Measurements from ENCODE around the gene NPRL2. TPM values are rescaled to one million over a fixed set of nuclear protein-coding genes. Genes with fewer than 3 reads are reported as not detected.

Gene NPRL2
- total RNA-seq, 2 donors from 2014 or later: 22.8 to 32.1 TPM

DNA sequence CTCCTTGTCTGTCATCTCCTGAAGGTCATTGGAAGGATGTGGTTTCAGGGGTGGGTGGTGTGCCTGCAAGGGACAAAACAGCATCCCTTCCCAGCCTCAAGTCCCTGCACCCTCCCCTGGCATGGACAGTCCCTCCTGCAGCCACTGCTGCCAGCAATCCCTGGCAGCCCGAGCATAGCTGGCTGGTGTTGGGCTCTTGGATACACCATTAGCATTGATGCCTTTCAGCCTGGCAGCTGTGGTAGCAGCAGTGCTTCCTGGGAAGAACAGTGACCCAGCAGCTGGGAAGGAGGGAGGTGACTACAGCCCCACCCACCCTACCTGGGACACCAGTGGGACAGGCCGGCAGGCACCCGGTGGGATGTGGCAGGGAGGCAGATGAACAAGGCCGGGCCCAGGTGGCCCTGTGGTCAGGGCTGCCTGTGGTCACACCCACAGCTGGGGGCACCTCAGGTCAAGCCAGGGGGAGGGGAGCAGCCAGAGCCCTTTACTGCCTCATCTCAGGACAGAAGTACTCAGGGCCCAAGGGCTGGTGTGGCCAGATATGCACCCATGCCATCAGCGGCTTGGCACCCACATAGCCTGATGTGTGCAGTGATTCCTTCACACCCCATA, 41.6 kb upstream of the NPRL2 start:
- no peaks in the 10 kb centered on the region for H3K4me1 ChIP-seq (replicated peaks)
- TF ChIP-seq, protein P1, sequence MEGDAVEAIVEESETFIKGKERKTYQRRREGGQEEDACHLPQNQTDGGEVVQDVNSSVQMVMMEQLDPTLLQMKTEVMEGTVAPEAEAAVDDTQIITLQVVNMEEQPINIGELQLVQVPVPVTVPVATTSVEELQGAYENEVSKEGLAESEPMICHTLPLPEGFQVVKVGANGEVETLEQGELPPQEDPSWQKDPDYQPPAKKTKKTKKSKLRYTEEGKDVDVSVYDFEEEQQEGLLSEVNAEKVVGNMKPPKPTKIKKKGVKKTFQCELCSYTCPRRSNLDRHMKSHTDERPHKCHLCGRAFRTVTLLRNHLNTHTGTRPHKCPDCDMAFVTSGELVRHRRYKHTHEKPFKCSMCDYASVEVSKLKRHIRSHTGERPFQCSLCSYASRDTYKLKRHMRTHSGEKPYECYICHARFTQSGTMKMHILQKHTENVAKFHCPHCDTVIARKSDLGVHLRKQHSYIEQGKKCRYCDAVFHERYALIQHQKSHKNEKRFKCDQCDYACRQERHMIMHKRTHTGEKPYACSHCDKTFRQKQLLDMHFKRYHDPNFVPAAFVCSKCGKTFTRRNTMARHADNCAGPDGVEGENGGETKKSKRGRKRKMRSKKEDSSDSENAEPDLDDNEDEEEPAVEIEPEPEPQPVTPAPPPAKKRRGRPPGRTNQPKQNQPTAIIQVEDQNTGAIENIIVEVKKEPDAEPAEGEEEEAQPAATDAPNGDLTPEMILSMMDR (IDR thresholded peaks at IDR 0.05): no peak
- TF ChIP-seq POLR2AphosphoS5 (IDR thresholded peaks at IDR 0.05) (no peak), POLR2A (IDR thresholded peaks at IDR 0.05) (no peak)
- no peak overlapping the region for H3K27ac ChIP-seq
- H3K4me3 ChIP-seq: no peak overlapping the region
- H3K9me3 ChIP-seq: no peaks in the 10 kb centered on the region
- no peaks in the 10 kb centered on the region for H3K27me3 ChIP-seq (replicated peaks; ENCODE audit: insufficient read depth)
- DNase-seq (ENCODE audit: low spot score): no peak
- no peaks in the 10 kb centered on the region for H3K36me3 ChIP-seq
- intact Hi-C loops (cut with DNase I): no loop called here
- WGBS: 57% methylated on average over 5 of the region's 5 CpGs

DNA sequence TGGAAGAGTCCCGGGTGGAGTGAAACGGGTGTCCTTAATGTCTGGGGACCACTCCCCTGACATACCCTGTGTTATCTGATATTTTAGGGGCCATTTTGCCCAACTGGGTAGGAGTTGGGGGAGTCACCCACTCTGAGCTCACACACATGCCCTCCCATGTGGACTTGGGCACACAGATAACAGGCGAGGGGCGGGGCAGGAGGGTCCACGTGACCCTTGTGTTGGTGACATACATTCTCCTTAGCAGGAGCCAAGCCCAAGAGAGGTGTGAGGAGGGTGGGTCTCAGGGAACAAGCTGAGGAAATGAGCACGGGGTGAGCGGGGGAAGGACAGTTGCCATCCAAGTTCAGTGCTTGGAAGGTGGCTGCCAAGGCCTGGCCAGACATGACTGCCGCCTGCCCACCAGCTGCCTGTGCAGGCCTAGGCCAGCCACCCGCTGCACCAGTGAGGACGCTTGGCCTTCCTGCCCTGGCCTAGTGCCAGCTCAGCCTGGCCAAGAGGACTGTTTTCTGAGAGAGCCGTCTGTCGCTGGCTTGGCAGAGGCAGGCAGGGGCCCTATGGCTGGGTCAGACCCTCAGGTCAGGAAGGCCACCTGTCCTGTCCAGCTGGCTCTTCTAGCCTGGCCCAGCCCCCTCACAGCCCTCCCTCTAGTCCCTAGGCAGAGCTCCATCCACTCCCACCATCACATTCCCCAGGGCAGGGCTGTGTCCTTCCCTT, 40.1 kb upstream of the NPRL2 start:
- DNase-seq (ENCODE audit: low spot score): peak; percentile 44
- no peaks in the 10 kb centered on the region for H3K36me3 ChIP-seq
- 52% methylated on average over 12 of the region's 12 CpGs for WGBS
- H3K9me3 ChIP-seq: no peaks in the 10 kb centered on the region
- peak; percentile 24 for TF ChIP-seq POLR2AphosphoS5 (IDR thresholded peaks at IDR 0.05)
- TF ChIP-seq, protein P1 (IDR thresholded peaks at IDR 0.05): no peak
- no peak overlapping the region for H3K4me3 ChIP-seq
- H3K27me3 ChIP-seq (replicated peaks; ENCODE audit: insufficient read depth): no peaks in the 10 kb centered on the region
- no peak overlapping the region for H3K27ac ChIP-seq
- no peaks in the 10 kb centered on the region for H3K4me1 ChIP-seq (replicated peaks)
- intact Hi-C loops (cut with DNase I): no loop called here

DNA sequence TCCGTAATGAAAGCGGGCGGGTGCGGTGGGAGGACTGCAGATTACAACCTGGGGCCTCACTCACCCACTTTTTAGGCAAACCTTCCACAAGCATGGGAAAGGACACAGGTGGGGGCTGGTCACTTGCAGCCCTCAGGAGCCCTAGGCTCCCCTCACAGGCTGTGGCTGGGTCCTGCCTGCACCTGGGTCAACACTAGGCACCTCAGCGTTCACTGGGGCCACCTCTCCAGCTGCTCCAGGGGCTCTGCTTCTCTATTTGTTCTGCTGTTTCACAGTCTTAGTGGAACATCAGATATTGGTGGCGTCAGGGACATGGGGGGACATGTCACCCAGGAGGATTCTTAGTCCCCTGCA, 38.8 kb upstream of the NPRL2 start:
- Histone ChIP-seq H3K9me3 (no peaks in the 10 kb centered on the region), H3K27me3 (replicated peaks; ENCODE audit: insufficient read depth) (no peaks in the 10 kb centered on the region), H3K36me3 (no peaks in the 10 kb centered on the region), H3K4me1 (replicated peaks) (no peaks in the 10 kb centered on the region), H3K27ac (no peak overlapping the region), H3K4me3 (no peak overlapping the region)
- no peak for DNase-seq (ENCODE audit: low spot score)
- no peak for TF ChIP-seq POLR2AphosphoS5 (IDR thresholded peaks at IDR 0.05)
- TF ChIP-seq POLR2A (IDR thresholded peaks at IDR 0.05): no peak
- TF ChIP-seq, protein P1 (IDR thresholded peaks at IDR 0.05): no peak
- WGBS: 93% methylated on average over 6 of the region's 6 CpGs
- intact Hi-C loops (cut with DNase I): no loop called here

DNA sequence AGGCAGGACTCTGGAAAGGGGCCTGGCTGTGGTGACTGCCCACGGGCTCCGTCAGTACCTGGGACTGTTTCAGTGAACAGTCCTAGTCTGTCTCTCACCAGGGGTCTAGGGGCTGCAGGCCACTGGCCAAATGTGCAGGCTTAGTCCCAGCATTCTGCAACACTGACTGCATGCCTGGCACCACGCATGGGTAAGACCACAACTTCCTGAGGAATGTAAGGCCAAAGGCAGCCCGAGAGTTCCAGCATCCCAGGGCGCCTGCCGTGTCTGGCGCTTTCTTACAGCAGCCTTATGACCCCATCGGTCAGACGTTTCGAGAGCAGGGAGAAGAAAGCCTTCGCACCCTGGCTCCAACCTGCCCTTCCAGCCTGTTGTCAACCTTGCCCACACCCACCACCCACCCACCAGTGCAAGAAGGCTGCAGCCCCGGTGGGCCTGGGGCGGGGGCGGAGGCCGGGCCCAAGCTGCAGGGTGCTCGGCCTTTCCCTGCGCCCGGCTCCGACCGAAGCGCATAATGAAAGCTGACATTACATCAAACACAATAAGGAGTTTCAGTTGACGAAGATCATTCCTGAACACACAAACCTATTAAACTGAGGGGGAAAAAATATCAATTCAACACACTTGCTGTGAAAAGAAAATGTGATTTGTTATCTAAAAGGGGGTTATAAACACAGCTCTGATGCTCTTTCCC, 38.3 kb upstream of the NPRL2 start:
- H3K27me3 ChIP-seq (replicated peaks; ENCODE audit: insufficient read depth): no peaks in the 10 kb centered on the region
- no peak for TF ChIP-seq POLR2A (IDR thresholded peaks at IDR 0.05)
- TF ChIP-seq, protein P1 (IDR thresholded peaks at IDR 0.05): no peak
- TF ChIP-seq POLR2AphosphoS5 (IDR thresholded peaks at IDR 0.05): no peak
- no peaks in the 10 kb centered on the region for H3K36me3 ChIP-seq
- no peak overlapping the region for H3K27ac ChIP-seq
- H3K4me3 ChIP-seq: no peak overlapping the region
- WGBS: 87% methylated on average over 22 of the region's 22 CpGs
- DNase-seq (ENCODE audit: low spot score): no peak
- no peaks in the 10 kb centered on the region for H3K9me3 ChIP-seq
- intact Hi-C loops (cut with DNase I): no loop called here
- no peaks in the 10 kb centered on the region for H3K4me1 ChIP-seq (replicated peaks)

Measured in prostate gland (tissue), 2 donors.